WI38 (cell line): Measurements from ENCODE around the gene TNFAIP8.

Experiments
- H3K4me3 ChIP-seq: 2 replicates; pipeline ENCODE4 v1.5.1; 2011; ENCODE audit warnings: low read depth, mild to moderate bottlenecking, control low read depth, low read length
- TF ChIP-seq, protein P1 (sequence below): IDR thresholded peaks from 2 replicates; pipeline ENCODE4 v1.5.1; 2012; ENCODE audit warnings: low read depth, mild to moderate bottlenecking, control low read depth, low read length

Gene TNFAIP8

DNA sequence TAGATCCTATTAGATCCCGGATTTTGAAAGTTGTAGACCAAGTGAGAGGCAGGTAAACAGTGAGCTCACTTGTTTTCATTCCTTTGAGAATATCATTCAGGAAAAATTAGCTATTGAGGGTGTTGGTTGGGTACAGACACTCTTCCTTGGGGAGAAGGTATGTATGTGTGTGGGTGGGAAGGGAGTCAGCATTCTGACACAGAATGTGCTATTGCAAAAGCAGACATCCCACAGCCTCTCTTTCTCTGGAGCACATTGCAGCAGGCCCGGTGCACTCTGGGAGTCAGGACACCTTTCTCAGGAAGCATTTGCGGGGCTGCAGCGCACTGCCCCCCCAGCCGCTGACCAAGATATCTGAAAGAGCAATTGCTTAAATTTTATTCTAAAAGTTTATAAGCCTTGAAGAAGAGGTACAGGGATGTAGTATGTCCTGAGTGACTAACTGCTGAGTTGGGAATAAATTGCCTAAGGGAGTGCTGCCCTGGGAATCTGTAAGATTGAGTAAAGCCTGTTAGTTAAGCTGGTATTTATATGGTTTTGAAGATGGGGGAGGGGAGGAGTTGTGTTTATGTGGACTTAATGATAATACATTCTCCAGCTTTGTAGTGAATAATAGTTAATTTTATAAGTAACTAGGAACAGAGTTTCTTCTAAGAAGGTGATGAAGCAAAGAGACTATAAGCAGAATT, 5.2 kb downstream of the TNFAIP8 start:
- TF ChIP-seq, protein P1, sequence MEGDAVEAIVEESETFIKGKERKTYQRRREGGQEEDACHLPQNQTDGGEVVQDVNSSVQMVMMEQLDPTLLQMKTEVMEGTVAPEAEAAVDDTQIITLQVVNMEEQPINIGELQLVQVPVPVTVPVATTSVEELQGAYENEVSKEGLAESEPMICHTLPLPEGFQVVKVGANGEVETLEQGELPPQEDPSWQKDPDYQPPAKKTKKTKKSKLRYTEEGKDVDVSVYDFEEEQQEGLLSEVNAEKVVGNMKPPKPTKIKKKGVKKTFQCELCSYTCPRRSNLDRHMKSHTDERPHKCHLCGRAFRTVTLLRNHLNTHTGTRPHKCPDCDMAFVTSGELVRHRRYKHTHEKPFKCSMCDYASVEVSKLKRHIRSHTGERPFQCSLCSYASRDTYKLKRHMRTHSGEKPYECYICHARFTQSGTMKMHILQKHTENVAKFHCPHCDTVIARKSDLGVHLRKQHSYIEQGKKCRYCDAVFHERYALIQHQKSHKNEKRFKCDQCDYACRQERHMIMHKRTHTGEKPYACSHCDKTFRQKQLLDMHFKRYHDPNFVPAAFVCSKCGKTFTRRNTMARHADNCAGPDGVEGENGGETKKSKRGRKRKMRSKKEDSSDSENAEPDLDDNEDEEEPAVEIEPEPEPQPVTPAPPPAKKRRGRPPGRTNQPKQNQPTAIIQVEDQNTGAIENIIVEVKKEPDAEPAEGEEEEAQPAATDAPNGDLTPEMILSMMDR, result no peak
- no peak overlapping the region for H3K4me3 ChIP-seq

DNA sequence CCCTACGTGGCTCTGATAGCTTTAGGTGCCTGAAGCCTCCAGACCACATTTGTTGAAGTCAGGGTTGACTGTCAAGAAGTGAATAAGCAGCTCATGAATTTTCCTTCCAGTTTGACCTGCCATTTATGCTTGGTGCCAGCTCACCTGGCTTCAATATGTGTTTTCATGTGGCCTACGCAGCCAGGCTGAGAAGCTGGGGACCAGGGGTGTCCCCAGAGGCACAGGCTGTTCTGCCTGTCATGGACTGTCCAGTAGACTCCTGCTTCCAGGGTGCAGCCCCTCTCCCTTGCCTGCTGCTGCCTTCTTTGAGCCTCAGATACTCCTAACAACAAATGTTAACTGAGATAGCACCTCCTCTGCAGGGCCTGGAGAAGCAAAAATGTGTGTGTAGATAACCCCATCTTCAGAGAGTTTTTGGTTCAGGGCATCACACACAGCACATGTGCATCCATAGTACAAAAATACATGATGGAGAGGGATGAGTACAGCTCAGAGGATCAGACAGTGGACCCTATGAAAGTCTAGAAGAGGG, 5.8 kb downstream of the TNFAIP8 start:
- H3K4me3 ChIP-seq, result no peak overlapping the region
- TF ChIP-seq, protein P1, result no peak

DNA sequence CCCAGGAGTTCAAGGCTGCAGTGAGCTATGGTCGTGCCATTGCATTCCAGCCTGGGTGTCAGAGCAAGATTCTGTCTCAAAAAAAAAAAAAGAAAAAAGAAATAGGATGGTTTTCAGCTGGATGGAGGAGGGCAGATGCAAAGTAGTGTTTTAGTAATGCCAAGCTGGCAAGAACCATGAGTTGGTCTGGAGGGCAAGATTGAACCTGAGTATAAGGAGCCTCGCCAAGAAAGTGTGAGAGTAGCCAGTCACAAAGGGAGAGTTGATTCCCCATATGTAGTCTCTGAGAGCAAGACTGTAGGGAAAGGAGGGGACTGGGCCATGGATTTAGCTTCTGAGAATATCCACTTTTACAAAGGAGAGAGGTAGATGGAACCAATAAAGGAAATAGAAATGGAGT, 6.9 kb downstream of the TNFAIP8 start:
- TF ChIP-seq, protein P1, result no peak

DNA sequence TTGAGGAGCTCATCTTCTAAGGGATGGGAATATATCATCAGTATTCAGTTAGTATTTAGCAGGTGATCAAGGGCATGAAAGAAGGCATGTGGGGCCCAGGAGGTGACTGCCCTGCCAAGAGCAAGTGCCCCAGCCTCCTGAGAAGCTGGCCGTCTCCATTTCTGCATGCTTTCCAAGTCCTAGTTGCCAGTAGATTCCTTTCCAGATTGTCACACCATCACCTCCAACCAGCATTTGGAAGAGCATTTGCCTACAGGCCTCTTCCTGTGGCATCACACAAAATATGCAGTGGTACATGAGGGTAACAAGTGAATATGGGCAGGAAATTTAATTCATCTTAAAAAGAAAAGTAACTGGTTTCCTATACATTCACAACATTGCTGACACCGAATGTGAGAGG, 7.5 kb downstream of the TNFAIP8 start:
- no peak overlapping the region for H3K4me3 ChIP-seq
- TF ChIP-seq, protein P1, result no peak

More for the DNA sequence above, 6.9 kb downstream of the TNFAIP8 start:
- no peak overlapping the region for H3K4me3 ChIP-seq

GRCh38 chr5:119363936-119364335, 8.1 kb downstream of the TNFAIP8 start:
- TF ChIP-seq, protein P1, result no peak
- H3K4me3 ChIP-seq, result no peak overlapping the region

DNA sequence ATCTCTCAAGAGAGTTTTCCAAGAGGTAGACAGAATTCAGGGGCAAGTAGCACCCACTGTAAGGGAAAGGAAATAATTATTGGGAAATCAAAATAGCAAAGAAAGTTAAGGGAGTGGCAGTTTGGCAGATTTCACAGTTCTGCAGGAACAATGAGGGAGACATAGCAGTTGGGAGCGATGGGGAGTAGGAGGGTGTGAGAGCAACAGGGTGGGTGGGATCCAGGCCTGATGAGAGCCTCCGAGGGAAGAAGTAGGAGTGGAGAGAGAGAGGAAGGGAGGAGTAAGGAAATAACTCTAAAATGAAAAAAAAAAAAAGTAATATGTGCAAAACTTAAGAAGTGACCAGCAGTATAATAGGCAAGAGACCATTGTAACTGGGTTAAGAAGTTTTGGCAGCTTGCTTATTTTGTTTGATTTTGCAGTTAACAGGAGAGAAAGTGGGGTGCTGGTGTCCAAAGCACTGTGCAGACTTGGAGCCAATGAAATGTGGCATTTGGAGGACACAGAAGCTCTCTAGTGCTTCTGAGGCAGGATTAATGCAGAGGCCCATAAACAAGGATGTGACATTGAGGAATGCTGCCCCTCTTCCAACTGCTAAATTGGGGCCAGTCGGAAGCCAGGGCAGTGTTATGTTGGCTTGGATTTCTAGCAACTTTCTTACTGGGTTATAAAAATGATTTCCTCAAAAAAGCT, 10.2 kb downstream of the TNFAIP8 start:
- no peak overlapping the region for H3K4me3 ChIP-seq
- TF ChIP-seq, protein P1, result no peak

DNA sequence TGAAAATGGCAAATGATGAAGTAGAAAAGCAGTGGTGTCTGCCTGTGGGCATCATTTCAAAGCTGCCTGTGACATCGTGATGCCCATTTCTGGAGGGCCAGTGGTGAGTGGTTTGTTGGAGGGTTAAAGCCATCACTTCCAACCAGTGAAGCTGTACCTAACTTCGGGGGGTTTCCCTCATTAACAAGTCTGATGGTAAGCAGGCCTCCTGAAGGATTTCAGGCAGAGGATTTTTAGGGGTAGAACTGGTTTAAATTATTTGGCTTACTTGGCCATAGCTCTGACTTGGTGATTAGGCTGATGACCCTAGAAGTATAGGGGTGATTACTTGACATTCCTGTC, 10.7 kb downstream of the TNFAIP8 start:
- H3K4me3 ChIP-seq, result no peak overlapping the region

More for the DNA sequence above, 10.7 kb downstream of the TNFAIP8 start:
- TF ChIP-seq, protein P1, result no peak
